ENCODE results near the gene RBM18. TPM values are rescaled to one million over a fixed set of nuclear protein-coding genes. Genes with fewer than 3 reads are reported as not detected.
A peak's percentile ranks its signal among the peaks of the same experiment; 100 is the strongest.

The RBM18 gene
- polyA plus RNA-seq = 1 to 10 TPM; 3.1 to 6.3 TPM

GRCh38 chr9:122264360-122265148 lies at the start of gene RBM18, which contains the start of gene MRRF:
Gene RBM18 (minus strand): TSS chr9:122264840. CDS start chr9:122261492, 3,348 bp downstream.
Gene MRRF (plus strand): TSS chr9:122264882. CDS start chr9:122270892, 6,010 bp downstream.
- H3K9me3 ChIP-seq (ENCODE audit: control insufficient read depth in 2 of 2, insufficient read depth in 1 of 2, low read depth in 1 of 2, low read length in 1 of 2) = no peaks in the 10 kb centered on the region
- 0% methylated on average over 59 to 60 of the region's 60 CpGs for WGBS, 2 donors
- H3K36me3 ChIP-seq (ENCODE audit: control insufficient read depth in 2 of 2, insufficient read depth in 2 of 2, low read length in 1 of 2) = peaks cover 0 to 9% of the 10 kb centered on the region in 2 donors
- H3K4me1 ChIP-seq (ENCODE audit: control insufficient read depth in 2 of 2, insufficient read depth in 2 of 2, low read length in 1 of 2) = peaks cover 0 to 6% of the 10 kb centered on the region in 2 donors
- H3K27me3 ChIP-seq (ENCODE audit: control insufficient read depth in 1 of 2, insufficient read depth in 2 of 2, low read length in 2 of 2) = no peaks in the 10 kb centered on the region
- peak within 1 kb of the TSS; percentile 88 to 94 for H3K27ac ChIP-seq (ENCODE audit: low read depth in 2 of 2, low read length in 1 of 2)
- H3K4me3 ChIP-seq (ENCODE audit: low read depth in 1 of 2, low read length in 2 of 2) = peak within 1 kb of the TSS; percentile 72 to 87

GRCh38 chr9:122314165-122314564 lies 49.5 kb upstream of the RBM18 start:
- Histone ChIP-seq H3K9me3 (ENCODE audit: control insufficient read depth in 2 of 2, insufficient read depth in 1 of 2, low read depth in 1 of 2, low read length in 1 of 2) (no peaks in the 10 kb centered on the region), H3K4me1 (ENCODE audit: control insufficient read depth in 2 of 2, insufficient read depth in 2 of 2, low read length in 1 of 2) (no peaks in the 10 kb centered on the region), H3K36me3 (ENCODE audit: control insufficient read depth in 2 of 2, insufficient read depth in 2 of 2, low read length in 1 of 2) (peaks cover 11 to 12% of the 10 kb centered on the region in 2 donors), H3K27ac (ENCODE audit: low read depth in 2 of 2, low read length in 1 of 2) (no peak overlapping the region), H3K4me3 (ENCODE audit: low read depth in 1 of 2, low read length in 2 of 2) (no peak overlapping the region), H3K27me3 (ENCODE audit: control insufficient read depth in 1 of 2, insufficient read depth in 2 of 2, low read length in 2 of 2) (no peaks in the 10 kb centered on the region)

GRCh38 chr9:122309861-122310260 lies 45.2 kb upstream of the RBM18 start:
- WGBS, 2 donors = 79% methylated on average over 2 of the region's 2 CpGs
- H3K4me3 ChIP-seq (ENCODE audit: low read depth in 1 of 2, low read length in 2 of 2) = no peak overlapping the region
- no peaks in the 10 kb centered on the region for H3K27me3 ChIP-seq (ENCODE audit: control insufficient read depth in 1 of 2, insufficient read depth in 2 of 2, low read length in 2 of 2)
- H3K27ac ChIP-seq (ENCODE audit: low read depth in 2 of 2, low read length in 1 of 2) = no peak overlapping the region
- H3K36me3 ChIP-seq (ENCODE audit: control insufficient read depth in 2 of 2, insufficient read depth in 2 of 2, low read length in 1 of 2) = peaks cover 10 to 13% of the 10 kb centered on the region in 2 donors
- no peaks in the 10 kb centered on the region for H3K4me1 ChIP-seq (ENCODE audit: control insufficient read depth in 2 of 2, insufficient read depth in 2 of 2, low read length in 1 of 2)
- H3K9me3 ChIP-seq (ENCODE audit: control insufficient read depth in 2 of 2, insufficient read depth in 1 of 2, low read depth in 1 of 2, low read length in 1 of 2) = no peaks in the 10 kb centered on the region

GRCh38 chr9:122307925-122308324 lies 43.3 kb upstream of the RBM18 start:
- no peaks in the 10 kb centered on the region for H3K4me1 ChIP-seq (ENCODE audit: control insufficient read depth in 2 of 2, insufficient read depth in 2 of 2, low read length in 1 of 2)
- H3K27ac ChIP-seq (ENCODE audit: low read depth in 2 of 2, low read length in 1 of 2) = no peak overlapping the region
- WGBS, 2 donors = 80 to 88% methylated on average over 1 of the region's 1 CpG

GRCh38 chr9:122307061-122307460 lies 42.4 kb upstream of the RBM18 start:
- Histone ChIP-seq H3K27me3 (ENCODE audit: control insufficient read depth in 1 of 2, insufficient read depth in 2 of 2, low read length in 2 of 2) (no peaks in the 10 kb centered on the region), H3K4me1 (ENCODE audit: control insufficient read depth in 2 of 2, insufficient read depth in 2 of 2, low read length in 1 of 2) (no peaks in the 10 kb centered on the region), H3K36me3 (ENCODE audit: control insufficient read depth in 2 of 2, insufficient read depth in 2 of 2, low read length in 1 of 2) (peaks cover 2 to 11% of the 10 kb centered on the region in 2 donors), H3K4me3 (ENCODE audit: low read depth in 1 of 2, low read length in 2 of 2) (no peak overlapping the region), H3K27ac (ENCODE audit: low read depth in 2 of 2, low read length in 1 of 2) (no peak overlapping the region), H3K9me3 (ENCODE audit: control insufficient read depth in 2 of 2, insufficient read depth in 1 of 2, low read depth in 1 of 2, low read length in 1 of 2) (no peaks in the 10 kb centered on the region)
- WGBS, 2 donors = 76 to 78% methylated on average over 5 of the region's 5 CpGs

More at GRCh38 chr9:122307925-122308324, 43.3 kb upstream of the RBM18 start:
- Histone ChIP-seq H3K4me3 (ENCODE audit: low read depth in 1 of 2, low read length in 2 of 2) (no peak overlapping the region), H3K36me3 (ENCODE audit: control insufficient read depth in 2 of 2, insufficient read depth in 2 of 2, low read length in 1 of 2) (peaks cover 5 to 11% of the 10 kb centered on the region in 2 donors), H3K9me3 (ENCODE audit: control insufficient read depth in 2 of 2, insufficient read depth in 1 of 2, low read depth in 1 of 2, low read length in 1 of 2) (no peaks in the 10 kb centered on the region), H3K27me3 (ENCODE audit: control insufficient read depth in 1 of 2, insufficient read depth in 2 of 2, low read length in 2 of 2) (no peaks in the 10 kb centered on the region)

- Histone ChIP-seq H3K36me3 (ENCODE audit: control insufficient read depth in 2 of 2, insufficient read depth in 2 of 2, low read length in 1 of 2) (peaks cover 3 to 18% of the 10 kb centered on the region in 2 donors), H3K4me1 (ENCODE audit: control insufficient read depth in 2 of 2, insufficient read depth in 2 of 2, low read length in 1 of 2) (no peaks in the 10 kb centered on the region), H3K27me3 (ENCODE audit: control insufficient read depth in 1 of 2, insufficient read depth in 2 of 2, low read length in 2 of 2) (no peaks in the 10 kb centered on the region), H3K4me3 (ENCODE audit: low read depth in 1 of 2, low read length in 2 of 2) (no peak overlapping the region), H3K27ac (ENCODE audit: low read depth in 2 of 2, low read length in 1 of 2) (no peak overlapping the region), H3K9me3 (ENCODE audit: control insufficient read depth in 2 of 2, insufficient read depth in 1 of 2, low read depth in 1 of 2, low read length in 1 of 2) (no peaks in the 10 kb centered on the region)
- whole genome bisulfite sequencing, 2 donors = 90 to 93% methylated on average over 5 of the region's 5 CpGs
These were observed 37.8 kb upstream of the RBM18 start for GRCh38 chr9:122302237-122303093.

- H3K27me3 ChIP-seq (ENCODE audit: control insufficient read depth in 1 of 2, insufficient read depth in 2 of 2, low read length in 2 of 2) = no peaks in the 10 kb centered on the region
- peaks cover 11 to 12% of the 10 kb centered on the region in 2 donors for H3K36me3 ChIP-seq (ENCODE audit: control insufficient read depth in 2 of 2, insufficient read depth in 2 of 2, low read length in 1 of 2)
- H3K9me3 ChIP-seq (ENCODE audit: control insufficient read depth in 2 of 2, insufficient read depth in 1 of 2, low read depth in 1 of 2, low read length in 1 of 2) = no peaks in the 10 kb centered on the region
- no peaks in the 10 kb centered on the region for H3K4me1 ChIP-seq (ENCODE audit: control insufficient read depth in 2 of 2, insufficient read depth in 2 of 2, low read length in 1 of 2)
- H3K4me3 ChIP-seq (ENCODE audit: low read depth in 1 of 2, low read length in 2 of 2) = no peak overlapping the region
- 92 to 94% methylated on average over 3 of the region's 3 CpGs for WGBS, 2 donors
- no peak overlapping the region for H3K27ac ChIP-seq (ENCODE audit: low read depth in 2 of 2, low read length in 1 of 2)
These were observed 32.9 kb upstream of the RBM18 start for GRCh38 chr9:122297512-122297911.

- Histone ChIP-seq H3K27ac (ENCODE audit: low read depth in 2 of 2, low read length in 1 of 2) (no peak overlapping the region), H3K27me3 (ENCODE audit: control insufficient read depth in 1 of 2, insufficient read depth in 2 of 2, low read length in 2 of 2) (no peaks in the 10 kb centered on the region), H3K9me3 (ENCODE audit: control insufficient read depth in 2 of 2, insufficient read depth in 1 of 2, low read depth in 1 of 2, low read length in 1 of 2) (no peaks in the 10 kb centered on the region), H3K4me1 (ENCODE audit: control insufficient read depth in 2 of 2, insufficient read depth in 2 of 2, low read length in 1 of 2) (no peaks in the 10 kb centered on the region), H3K4me3 (ENCODE audit: low read depth in 1 of 2, low read length in 2 of 2) (no peak overlapping the region), H3K36me3 (ENCODE audit: control insufficient read depth in 2 of 2, insufficient read depth in 2 of 2, low read length in 1 of 2) (peaks cover 6 to 11% of the 10 kb centered on the region in 2 donors)
- WGBS, 2 donors = 74 to 75% methylated on average over 4 of the region's 4 CpGs
These were observed 29.9 kb upstream of the RBM18 start for GRCh38 chr9:122294531-122294930.

GRCh38 chr9:122291458-122291857 lies 26.8 kb upstream of the RBM18 start:
- peaks cover 10 to 11% of the 10 kb centered on the region in 2 donors for H3K36me3 ChIP-seq (ENCODE audit: control insufficient read depth in 2 of 2, insufficient read depth in 2 of 2, low read length in 1 of 2)
- no peak overlapping the region for H3K27ac ChIP-seq (ENCODE audit: low read depth in 2 of 2, low read length in 1 of 2)
- no peaks in the 10 kb centered on the region for H3K9me3 ChIP-seq (ENCODE audit: control insufficient read depth in 2 of 2, insufficient read depth in 1 of 2, low read depth in 1 of 2, low read length in 1 of 2)
- H3K4me1 ChIP-seq (ENCODE audit: control insufficient read depth in 2 of 2, insufficient read depth in 2 of 2, low read length in 1 of 2) = no peaks in the 10 kb centered on the region
- H3K4me3 ChIP-seq (ENCODE audit: low read depth in 1 of 2, low read length in 2 of 2) = no peak overlapping the region
- 85 to 90% methylated on average over 3 of the region's 3 CpGs for WGBS, 2 donors
- no peaks in the 10 kb centered on the region for H3K27me3 ChIP-seq (ENCODE audit: control insufficient read depth in 1 of 2, insufficient read depth in 2 of 2, low read length in 2 of 2)

Data from esophagus (tissue), 2 donors.